ENCODE measurements around the gene SLC22A8.
"Not testable (repeated sequence)": the region's sequence is repeated elsewhere in the genome, so short reads cannot be mapped to it uniquely, and the experiment has no call there.

Gene SLC22A8

GRCh38 chr11:63015521-63016215 lies at the start of gene SLC22A8:
TSS of gene SLC22A8 (minus strand) at chr11:63015841. CDS start at chr11:63014958, 883 bp downstream.
- DNase-seq, result no peak

DNA sequence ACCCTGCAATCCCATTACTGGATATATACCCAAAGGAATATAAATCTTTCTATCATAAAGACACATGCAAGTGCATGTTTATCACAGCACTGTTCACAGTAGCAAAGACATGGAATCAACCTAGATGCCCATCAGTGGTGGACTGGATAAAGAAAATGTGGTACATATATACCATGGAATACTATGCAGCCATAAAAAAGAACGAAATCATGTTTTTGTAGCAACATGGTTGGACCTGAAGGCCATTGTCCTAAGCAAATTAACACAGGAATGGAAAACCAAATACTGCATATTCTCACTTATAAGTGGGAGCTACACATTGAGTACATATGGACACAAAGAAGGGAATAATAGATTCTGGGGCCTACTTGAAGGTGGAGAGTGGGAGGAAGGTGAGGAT lies 30.6 kb upstream of the SLC22A8 start:
- DNase-seq, result not testable (repeated sequence)

- no peak for DNase-seq
Measured at GRCh38 chr11:63042596-63042995, 27.0 kb upstream of the SLC22A8 start.

GRCh38 chr11:63032457-63032856 lies 16.8 kb upstream of the SLC22A8 start:
- DNase-seq, result no peak

GRCh38 chr11:63023841-63024648 lies 8.4 kb upstream of the SLC22A8 start:
- peak; percentile 68 for DNase-seq

- no peak for DNase-seq
Measured at GRCh38 chr11:63023222-63023814, 7.7 kb upstream of the SLC22A8 start.

GRCh38 chr11:63022441-63022840 lies 6.8 kb upstream of the SLC22A8 start:
- no peak for DNase-seq

DNA sequence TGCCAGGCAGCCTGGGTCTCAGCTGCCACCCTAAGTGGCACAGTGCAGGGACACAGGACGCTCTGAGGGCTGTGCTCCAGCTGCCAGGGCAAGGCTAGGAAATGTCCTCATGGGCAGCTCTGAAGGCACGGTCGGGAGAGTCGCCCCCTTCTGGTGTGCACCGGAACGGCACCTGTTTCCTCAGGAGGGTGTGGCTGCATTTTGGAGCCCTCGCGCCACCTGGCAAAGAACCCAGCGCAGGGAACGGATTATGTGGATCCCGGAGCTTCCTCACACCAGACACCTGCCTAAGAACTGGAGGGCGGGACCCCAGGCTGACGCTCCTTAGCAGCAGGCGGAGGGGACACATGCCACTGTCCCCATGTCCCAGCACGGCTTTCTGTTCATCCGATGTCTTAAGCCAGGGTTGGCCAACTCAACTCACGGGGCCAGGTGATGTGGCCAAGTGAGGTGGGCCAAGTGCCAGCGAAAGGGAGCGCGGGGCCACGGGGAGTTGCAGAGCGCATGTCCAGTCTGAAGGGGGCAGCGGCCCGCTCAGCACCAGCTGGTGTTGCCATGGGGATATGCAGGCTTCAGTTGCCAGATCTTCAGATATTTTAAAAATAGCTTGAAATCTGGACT lies 5.1 kb upstream of the SLC22A8 start:
- DNase-seq, result no peak

DNA sequence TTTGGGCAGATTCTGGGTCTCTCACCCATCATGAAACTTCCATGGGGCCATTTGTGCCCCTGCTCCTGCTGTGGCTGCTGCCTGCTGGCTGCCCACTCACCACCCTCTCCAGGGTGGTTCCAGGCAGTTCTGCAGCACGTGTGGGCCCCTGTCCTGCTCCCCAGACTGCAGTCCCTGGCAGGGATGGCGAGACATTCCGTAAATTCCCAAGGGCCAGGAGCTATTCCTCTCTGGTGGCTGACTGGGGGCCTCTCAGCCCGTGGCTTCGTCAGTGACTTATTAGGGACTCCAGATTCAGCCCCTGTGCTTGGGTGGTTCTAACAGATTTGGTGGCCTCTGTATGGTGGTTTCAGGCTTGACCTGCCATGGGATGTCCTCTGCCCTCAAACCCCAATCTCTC lies 3.9 kb upstream of the SLC22A8 start:
- DNase-seq, result no peak

DNA sequence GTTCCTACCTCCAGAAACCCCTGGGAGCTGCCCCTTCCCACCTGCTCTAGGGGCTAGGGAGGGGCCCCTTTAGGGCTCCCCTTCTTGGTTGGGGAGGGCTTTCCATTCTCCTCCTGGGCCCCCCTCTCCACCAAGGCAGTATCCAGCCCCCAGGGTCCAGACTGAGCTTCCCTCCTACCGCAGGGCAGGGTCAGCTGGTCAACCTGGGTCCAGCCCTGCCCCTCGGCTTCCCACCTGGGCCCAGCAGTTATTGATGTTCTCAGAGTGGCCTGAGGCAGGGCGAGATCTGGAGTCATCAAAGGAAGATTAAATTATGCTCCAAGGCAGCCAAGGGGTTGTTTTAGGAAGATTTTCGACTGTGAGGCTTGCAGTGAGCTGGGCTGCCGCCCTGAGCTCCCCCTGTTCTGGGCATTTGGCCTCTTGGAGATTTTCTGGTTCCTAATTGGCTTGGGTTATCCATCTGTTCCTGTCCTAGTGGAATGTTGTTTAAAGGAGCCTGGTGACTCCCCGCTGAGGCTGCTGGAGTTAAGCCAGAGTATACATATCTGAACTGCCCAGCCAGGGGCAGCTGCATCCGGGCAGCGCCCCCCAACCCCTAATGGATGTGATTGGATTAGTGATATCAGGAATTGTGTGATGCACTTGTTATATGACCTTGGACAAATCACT lies 1.8 kb upstream of the SLC22A8 start:
- no peak for DNase-seq

DNA sequence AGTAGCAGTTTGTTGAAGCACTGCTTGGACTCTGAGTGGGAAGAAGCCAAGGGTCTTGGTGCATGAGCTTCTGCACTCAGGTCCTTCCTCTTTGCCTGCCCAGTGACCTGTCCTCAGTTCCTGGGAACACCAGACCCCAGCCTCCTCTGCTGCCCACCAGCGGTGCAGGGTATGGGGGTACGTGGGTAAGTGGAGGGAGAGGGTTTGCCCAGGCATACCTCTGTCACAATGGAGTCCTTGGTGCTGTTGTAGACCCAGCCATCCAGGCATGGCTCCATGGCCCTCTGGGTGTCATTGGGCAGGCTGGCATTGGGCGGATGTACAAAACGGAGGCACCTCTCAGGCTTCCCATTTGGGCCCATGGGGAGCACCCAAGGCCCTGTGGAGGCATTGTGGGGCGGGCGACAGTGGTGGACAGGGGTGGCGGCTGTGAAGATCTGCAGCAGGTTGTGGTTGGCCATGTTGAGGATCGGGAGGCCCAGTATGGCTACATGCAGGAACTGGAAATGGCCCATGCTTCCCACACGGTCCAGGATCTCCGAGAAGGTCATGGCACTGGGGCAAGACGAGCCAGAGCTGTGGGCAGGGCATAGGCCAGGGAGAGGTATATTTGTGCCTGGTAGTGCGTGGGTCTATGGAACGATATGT lies 1.1 kb downstream of the SLC22A8 start:
- DNase-seq, result no peak

- DNase-seq, result no peak
Measured at GRCh38 chr11:63012839-63013238, 2.8 kb downstream of the SLC22A8 start.

- DNase-seq, result no peak
Measured at GRCh38 chr11:63012430-63012829, 3.2 kb downstream of the SLC22A8 start.

- DNase-seq, result no peak
Measured at GRCh38 chr11:63010934-63011439, 4.7 kb downstream of the SLC22A8 start.

DNA sequence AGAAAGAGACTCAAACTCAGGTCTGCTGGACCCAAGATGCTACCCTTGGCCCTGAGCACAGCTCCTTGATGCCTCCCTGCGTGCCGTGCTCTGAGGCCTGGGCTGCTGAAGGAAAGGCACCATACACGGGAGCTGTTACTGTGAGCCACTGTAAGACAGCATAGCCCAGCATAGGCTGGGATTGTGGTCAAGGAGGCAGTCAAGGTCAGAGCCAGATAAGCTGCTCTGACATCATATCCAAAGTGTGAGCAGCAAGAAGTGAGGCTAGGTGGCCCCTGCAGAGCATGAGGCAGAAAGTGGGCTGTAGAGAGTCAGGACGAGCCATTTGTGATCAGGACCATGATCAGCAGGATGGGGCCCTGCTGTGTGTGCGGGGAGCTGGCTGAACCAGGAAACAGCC lies 7.7 kb downstream of the SLC22A8 start:
- no peak for DNase-seq

DNA sequence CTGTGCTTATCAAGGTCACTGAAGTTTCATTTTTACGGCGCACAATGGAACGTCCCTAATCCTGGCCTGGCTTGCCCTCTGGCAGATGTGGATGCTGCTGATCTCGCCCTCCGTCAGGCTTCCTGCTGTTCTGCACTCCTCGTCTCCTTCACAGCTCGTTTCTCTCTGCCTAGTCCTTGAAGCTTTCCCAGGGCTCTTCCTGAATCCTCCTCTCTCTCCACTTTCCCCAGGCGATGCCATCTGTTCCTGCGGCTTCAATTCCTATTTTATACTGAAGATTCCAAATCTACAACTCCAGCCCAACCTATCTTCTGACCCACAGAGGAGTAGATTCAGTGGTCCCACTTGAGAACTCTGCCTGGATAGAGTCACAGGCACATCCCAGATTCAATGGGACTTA lies 14.2 kb downstream of the SLC22A8 start:
- DNase-seq, result no peak

GRCh38 chr11:62999649-63000048 lies 16.0 kb downstream of the SLC22A8 start:
- no peak for DNase-seq

- DNase-seq, result no peak
Measured at GRCh38 chr11:62999156-62999555, 16.5 kb downstream of the SLC22A8 start.

DNA sequence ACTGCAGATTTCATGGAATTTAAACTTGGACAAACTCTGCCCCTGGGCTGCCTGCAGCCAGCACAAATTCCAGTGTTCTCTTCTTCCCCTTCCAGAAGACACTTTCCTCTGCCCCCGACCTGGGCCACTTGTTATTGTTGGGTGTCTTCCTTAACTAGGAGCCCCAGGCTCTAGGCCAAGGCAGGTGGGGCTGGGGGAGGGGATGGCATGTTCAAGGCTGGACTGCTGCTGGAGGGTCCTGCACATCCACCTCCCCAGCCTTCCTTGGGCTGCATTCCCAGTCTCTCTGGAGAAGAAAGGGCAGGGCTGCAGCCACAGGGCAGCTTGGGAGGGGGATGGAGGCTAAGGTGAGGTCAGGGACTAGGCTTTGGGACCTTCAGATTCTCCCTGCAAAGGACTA lies 19.4 kb downstream of the SLC22A8 start:
- no peak for DNase-seq

- DNase-seq, result no peak
Measured at GRCh38 chr11:62994775-62995174, 20.9 kb downstream of the SLC22A8 start.

DNA sequence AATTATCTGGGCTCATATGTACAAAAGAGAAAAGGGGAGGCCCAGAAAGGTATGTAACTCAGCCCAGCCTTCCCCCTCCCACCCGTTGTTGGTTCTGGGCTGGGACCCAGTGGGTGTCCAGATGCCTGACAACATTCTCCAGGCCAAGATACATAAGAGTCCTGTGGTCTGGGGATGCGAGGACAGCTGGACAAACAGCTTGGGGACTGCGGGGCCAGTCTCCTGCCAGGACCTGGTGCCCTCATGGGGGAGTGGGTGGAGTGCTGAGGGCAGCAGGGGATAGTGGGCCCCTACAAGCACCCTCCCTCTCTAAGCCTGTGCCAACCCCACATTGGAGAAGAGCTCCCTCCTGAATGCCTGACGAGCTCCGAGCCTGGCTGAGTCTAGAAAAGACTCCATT lies 27.4 kb downstream of the SLC22A8 start:
- DNase-seq, result no peak

DNA sequence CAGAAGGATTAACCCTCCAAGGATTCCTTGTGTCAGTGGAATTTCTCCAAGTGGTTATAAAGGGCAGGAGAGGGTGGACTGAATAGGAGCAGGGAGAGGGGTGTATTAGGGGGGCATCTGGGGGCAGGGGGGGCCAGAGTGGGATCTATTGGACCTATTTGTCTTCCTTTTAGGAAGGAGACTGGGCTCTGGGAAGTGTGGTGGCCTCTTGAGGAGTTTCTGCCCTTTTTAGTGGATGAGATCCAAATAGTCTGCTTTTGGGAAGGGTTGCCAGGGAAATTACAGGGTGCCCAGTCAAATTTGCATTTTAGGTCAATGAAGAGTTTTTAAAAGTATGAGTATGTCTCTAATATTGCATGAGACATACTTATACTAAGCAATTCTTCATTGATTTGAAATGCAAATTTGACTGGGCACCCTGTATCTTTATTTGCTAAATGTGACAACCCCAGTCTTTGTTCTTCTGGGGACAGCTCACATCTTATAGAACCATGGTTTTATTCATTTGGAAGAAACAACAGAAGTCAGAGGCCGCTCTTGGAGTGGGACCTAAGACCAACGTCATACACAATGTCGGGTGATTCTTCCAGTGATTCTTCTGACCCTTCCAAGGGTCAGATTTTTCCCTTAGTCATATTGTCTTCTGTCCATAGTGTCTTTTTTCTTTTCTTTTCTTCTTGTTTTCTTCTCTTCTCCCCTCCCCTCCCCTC lies 30.4 kb downstream of the SLC22A8 start:
- DNase-seq, result no peak

Measured in NCI-H1048 (cell line).